Nephron (organoid): ENCODE results near the gene SLC8A1.

ENCODE experiments used
- H3K27ac Mint-ChIP-seq, 3 experiments: 2 replicates each; pipeline ENCODE4 v1.8.0; 2020; ENCODE audit warnings: mixed read lengths in 3 of 3, mild to moderate bottlenecking in 2 of 3, moderate library complexity in 1 of 3
- H3K27me3 Mint-ChIP-seq: 2 replicates; pipeline ENCODE4 v1.8.0; 2021; ENCODE audit warnings: low read depth, mild to moderate bottlenecking, moderate library complexity, mixed read lengths
- H3K36me3 Mint-ChIP-seq: 2 replicates; pipeline ENCODE4 v1.8.0; 2020; ENCODE audit warnings: low read depth, mixed read lengths
- H3K4me1 Mint-ChIP-seq: 2 replicates; pipeline ENCODE4 v1.8.0; 2020; ENCODE audit warnings: mixed read lengths
- H3K4me3 Mint-ChIP-seq, 3 experiments: 2 replicates each; pipeline ENCODE4 v1.8.0; 2020; ENCODE audit warnings: mild to moderate bottlenecking in 3 of 3, mixed read lengths in 3 of 3, moderate library complexity in 2 of 3
- H3K9me3 Mint-ChIP-seq: 2 replicates; pipeline ENCODE4 v1.8.0; 2020; ENCODE audit warnings: mixed read lengths
- TF ChIP-seq, protein P1 (sequence below), 3 experiments: fragments of 200-600 bp; sonication (generic); IDR thresholded peaks; one replicate each; pipeline ENCODE4 v1.5.0; 2021; ENCODE audit warnings: antibody characterized with exemption in 3 of 3; ENCODE audit not compliant: unreplicated experiment in 3 of 3

Gene SLC8A1

DNA sequence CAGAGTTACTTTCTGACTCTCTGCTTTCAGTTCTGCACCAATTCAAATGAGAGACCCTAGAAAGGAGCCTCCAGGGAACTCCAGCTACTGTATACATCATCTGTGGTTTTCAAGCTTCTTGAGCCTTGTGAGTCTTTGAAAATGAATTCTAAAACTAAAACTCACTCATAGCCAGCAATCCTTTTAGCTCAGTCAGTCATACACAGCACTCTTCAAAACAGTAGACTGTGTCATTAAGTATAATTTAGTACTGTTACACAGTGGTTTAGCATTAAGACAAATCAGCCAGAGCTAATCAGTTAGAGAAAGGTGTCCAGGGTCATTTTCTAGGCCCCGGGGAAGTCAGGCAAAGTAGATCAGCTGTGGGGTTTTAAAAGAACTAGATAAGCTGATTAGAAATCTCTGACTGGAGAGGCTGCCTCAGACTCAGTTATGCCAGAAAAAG, 350.7 kb downstream of the SLC8A1 start:
- Mint-ChIP-seq H3K27me3 (no peaks in the 10 kb centered on the region), H3K4me3 (no peak overlapping the region), H3K9me3 (no peaks in the 10 kb centered on the region), H3K4me1 (peaks cover 17% of the 10 kb centered on the region), H3K36me3 (no peaks in the 10 kb centered on the region), H3K27ac (peak overlapping the region in 2 of 3 experiments; percentile 58 to 63)
- TF ChIP-seq, protein P1, sequence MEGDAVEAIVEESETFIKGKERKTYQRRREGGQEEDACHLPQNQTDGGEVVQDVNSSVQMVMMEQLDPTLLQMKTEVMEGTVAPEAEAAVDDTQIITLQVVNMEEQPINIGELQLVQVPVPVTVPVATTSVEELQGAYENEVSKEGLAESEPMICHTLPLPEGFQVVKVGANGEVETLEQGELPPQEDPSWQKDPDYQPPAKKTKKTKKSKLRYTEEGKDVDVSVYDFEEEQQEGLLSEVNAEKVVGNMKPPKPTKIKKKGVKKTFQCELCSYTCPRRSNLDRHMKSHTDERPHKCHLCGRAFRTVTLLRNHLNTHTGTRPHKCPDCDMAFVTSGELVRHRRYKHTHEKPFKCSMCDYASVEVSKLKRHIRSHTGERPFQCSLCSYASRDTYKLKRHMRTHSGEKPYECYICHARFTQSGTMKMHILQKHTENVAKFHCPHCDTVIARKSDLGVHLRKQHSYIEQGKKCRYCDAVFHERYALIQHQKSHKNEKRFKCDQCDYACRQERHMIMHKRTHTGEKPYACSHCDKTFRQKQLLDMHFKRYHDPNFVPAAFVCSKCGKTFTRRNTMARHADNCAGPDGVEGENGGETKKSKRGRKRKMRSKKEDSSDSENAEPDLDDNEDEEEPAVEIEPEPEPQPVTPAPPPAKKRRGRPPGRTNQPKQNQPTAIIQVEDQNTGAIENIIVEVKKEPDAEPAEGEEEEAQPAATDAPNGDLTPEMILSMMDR (IDR thresholded peaks at IDR 0.05; ENCODE audit: unreplicated experiment in 3 of 3): no peak

DNA sequence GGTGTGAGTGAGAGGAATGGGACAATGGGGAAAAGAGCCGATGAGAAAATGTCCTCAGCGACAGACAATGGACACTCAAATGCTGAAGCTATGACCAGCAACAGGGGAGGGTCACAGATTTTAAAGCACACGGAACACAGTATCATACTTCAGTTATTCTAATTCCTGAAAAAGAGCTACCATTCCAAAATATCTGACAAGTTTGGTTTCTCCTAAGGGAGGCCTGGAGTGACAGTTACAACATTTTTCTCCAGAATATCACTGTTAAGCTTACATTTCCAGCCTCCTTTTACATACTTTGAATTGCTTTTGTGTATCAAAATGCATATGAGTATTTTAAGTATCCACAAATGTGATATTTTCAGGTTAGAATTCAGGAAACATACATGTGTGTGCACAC, 351.2 kb downstream of the SLC8A1 start:
- TF ChIP-seq, protein P1 (IDR thresholded peaks at IDR 0.05; ENCODE audit: unreplicated experiment in 3 of 3): no peak
- no peaks in the 10 kb centered on the region for H3K27me3 Mint-ChIP-seq
- no peaks in the 10 kb centered on the region for H3K36me3 Mint-ChIP-seq
- peaks cover 17% of the 10 kb centered on the region for H3K4me1 Mint-ChIP-seq
- H3K9me3 Mint-ChIP-seq: no peaks in the 10 kb centered on the region
- H3K4me3 Mint-ChIP-seq: no peak overlapping the region
- H3K27ac Mint-ChIP-seq: peak overlapping the region in 1 of 3 experiments; percentile 58

DNA sequence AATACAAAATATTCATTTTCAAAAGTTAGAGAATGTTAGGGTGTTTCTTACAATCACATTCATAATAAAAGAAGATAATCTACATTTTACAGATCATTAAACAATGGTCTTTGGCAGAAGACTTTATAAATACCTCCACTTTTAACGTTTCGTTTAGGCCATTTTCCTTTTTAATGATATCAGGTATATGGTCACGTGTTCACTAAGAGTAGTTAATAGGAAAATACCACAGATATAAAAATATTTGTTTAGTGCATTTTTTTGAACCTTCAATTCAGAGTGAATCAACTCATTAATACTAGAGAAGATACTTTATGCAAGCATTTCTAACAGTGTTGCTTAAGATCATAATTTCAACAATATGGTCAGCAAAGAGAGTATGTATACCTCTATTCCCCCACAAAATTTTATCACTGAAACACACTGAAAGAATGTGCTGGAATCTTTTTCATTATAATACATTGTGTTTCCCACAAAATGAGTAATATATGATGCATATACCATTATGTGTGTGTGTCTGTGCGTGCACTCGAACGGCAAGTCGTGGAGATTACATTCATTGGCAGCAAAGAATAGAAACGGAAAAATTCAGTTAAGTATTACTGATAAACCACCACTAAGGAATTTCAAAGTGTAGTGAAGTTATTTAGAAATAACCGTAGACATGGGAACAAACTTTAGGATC, 353.0 kb downstream of the SLC8A1 start:
- H3K36me3 Mint-ChIP-seq: no peaks in the 10 kb centered on the region
- H3K4me1 Mint-ChIP-seq: peaks cover 28% of the 10 kb centered on the region
- no peak overlapping the region for H3K27ac Mint-ChIP-seq
- TF ChIP-seq, protein P1 (IDR thresholded peaks at IDR 0.05; ENCODE audit: unreplicated experiment in 3 of 3): no peak
- no peaks in the 10 kb centered on the region for H3K9me3 Mint-ChIP-seq
- no peaks in the 10 kb centered on the region for H3K27me3 Mint-ChIP-seq
- H3K4me3 Mint-ChIP-seq: no peak overlapping the region

DNA sequence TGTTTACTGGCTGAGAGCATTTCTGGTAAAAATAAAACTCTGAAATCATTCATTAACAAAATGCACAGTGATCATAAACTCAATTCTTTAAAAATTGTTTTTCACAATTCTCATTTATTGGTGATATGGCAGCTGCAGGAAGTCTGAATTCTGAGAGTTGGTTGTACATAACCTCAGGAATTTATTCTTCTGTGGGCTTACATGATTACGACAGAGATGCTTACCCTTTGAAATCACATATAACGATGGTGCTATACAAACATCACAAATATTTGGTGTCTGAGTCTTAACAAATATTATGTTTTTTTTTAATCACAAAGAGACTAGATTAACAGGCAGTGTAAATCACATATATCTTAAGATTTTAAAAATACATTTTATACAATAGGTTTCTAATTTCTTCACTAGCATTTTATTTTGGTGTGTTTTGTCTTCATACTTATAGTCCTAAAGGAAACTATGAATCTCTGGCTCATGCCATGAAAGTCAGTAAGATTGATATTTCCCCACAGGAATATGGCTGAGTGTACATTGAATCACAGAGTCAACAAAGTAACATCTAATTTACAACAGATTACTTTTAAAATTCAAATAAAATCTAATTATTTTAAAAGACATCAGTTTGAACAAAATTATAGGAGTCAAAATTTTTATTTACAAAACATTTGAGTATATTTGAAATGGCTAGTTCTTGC, 354.1 kb downstream of the SLC8A1 start:
- no peak overlapping the region for H3K27ac Mint-ChIP-seq
- no peak overlapping the region for H3K4me3 Mint-ChIP-seq
- H3K4me1 Mint-ChIP-seq: peaks cover 36% of the 10 kb centered on the region
- H3K36me3 Mint-ChIP-seq: no peaks in the 10 kb centered on the region
- H3K27me3 Mint-ChIP-seq: no peaks in the 10 kb centered on the region
- TF ChIP-seq, protein P1 (IDR thresholded peaks at IDR 0.05; ENCODE audit: unreplicated experiment in 3 of 3): no peak
- no peaks in the 10 kb centered on the region for H3K9me3 Mint-ChIP-seq

DNA sequence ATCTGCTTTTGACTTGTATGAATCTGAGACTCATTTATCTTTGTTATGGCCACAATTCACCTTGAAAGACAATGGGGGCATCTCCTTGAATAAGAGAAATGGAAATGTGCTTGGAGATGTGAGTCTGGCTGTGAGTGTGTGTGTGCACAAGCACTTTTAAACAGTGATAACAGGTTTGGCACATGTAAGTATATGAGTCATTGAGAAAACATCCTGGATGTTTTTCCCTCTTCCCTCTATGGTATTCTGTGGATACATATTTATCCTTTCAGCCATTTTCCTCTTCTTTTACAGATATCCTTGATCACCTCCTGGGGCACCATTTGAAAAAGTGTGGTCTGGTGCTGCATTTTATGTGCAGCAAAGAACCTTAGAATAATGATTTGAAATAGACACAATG, 355.5 kb downstream of the SLC8A1 start:
- Mint-ChIP-seq H3K4me1 (peaks cover 37% of the 10 kb centered on the region), H3K4me3 (no peak overlapping the region), H3K27ac (peak overlapping the region in 2 of 3 experiments; percentile 77 to 86), H3K27me3 (no peaks in the 10 kb centered on the region), H3K9me3 (no peaks in the 10 kb centered on the region), H3K36me3 (no peaks in the 10 kb centered on the region)
- TF ChIP-seq, protein P1 (IDR thresholded peaks at IDR 0.05; ENCODE audit: unreplicated experiment in 3 of 3): no peak
